ENCODE data around the gene SLC34A3.

SLC34A3 gene

DNA sequence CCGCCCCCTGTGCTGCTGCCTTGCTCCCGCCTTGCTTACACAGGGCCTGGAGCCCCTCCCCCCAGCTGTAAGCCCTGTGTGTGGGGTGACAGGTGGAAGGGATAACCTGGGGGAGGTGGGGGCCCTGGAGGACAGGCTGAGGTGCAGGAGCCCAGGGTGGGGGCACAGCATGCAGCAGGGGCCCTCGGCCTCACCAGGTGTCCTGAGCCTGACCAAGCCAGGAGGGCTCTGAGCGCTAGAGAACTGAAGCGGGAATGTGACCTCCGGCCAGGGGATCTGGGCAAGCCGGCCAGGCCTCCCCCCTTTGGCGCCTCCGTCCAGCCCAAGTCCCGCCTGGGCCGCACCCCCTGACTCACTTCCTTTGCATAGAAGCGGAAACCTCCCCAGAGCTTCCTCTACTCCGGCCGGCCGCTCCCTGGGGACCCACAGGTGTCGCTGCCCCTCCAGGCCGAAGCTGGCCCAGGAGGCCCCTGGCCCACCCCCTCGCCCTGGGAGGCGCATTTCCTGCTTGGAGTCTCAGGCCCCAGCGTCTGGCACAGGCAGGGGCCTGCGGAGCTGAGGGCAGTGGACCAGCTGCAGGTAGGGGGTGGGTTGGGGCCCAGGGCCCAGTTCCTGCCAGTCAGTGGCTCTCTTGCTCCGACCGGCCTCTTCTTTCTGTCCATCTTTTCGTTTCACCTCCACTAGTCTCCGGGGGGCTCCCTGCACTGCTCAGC lies 46.8 kb downstream of the SLC34A3 start, which contains the start of gene TOR4A:
TSS of gene TOR4A (plus strand) at position 398 of the 713 bp plus-strand sequence. CDS start 964 bp downstream, outside the sequence.
- Histone ChIP-seq H3K4me1 (ENCODE audit: control insufficient read depth, insufficient read depth, low read length) (peaks cover 19% of the 10 kb centered on the region), H3K27ac (ENCODE audit: low read depth, low read length) (peak within 1 kb of the TSS; percentile 91), H3K27me3 (ENCODE audit: control insufficient read depth, insufficient read depth, low read length) (peaks cover 20% of the 10 kb centered on the region), H3K4me3 (ENCODE audit: low read depth, low read length) (peak within 1 kb of the TSS; percentile 54), H3K36me3 (ENCODE audit: control insufficient read depth, insufficient read depth, low read length) (peaks cover 11% of the 10 kb centered on the region), H3K9ac (ENCODE audit: low read depth, low read length) (peak within 1 kb of the TSS; percentile 20; the same call in 1 of the 2 replicates), H3K9me3 (ENCODE audit: control insufficient read depth, insufficient read depth, low read length) (no peaks in the 10 kb centered on the region)

DNA sequence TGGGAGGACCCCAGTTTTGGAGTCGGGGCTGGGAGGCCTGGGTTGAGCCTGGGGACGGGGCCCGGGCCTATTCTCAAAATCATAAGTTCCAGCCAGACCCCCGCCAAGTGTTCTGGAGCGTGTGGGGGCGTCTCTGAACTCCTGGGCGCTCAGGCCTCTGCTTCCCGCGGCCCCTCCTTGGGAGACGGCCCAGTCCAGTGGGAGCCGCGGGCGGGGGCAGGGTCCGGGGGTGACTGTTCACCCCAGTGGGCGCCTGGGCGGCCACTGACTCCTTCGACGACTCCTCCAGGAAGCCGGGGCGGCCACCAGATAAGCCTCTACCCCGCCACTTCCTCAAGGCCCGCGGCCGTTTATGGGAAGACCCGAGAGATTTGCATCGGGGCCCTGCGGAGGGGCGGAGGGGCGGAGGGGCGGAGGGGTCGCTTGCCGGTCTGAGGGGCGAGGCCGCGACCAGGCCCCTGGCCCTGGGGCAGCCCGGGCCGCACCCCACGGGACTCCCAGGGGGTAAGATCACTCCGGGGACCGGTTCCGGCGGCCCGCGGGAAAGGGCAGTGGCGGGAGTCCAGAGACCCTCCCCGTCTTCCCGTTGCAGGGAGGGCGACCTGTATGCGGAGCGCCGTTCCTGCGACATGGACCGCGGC lies 47.5 kb downstream of the SLC34A3 start:
- Histone ChIP-seq H3K9ac (ENCODE audit: low read depth, low read length) (0 out of 2 replicates have a peak overlapping the region, but pooled peaks have one; percentile 20), H3K9me3 (ENCODE audit: control insufficient read depth, insufficient read depth, low read length) (no peaks in the 10 kb centered on the region), H3K4me3 (ENCODE audit: low read depth, low read length) (peak overlapping the region; percentile 54), H3K4me1 (ENCODE audit: control insufficient read depth, insufficient read depth, low read length) (peaks cover 19% of the 10 kb centered on the region), H3K36me3 (ENCODE audit: control insufficient read depth, insufficient read depth, low read length) (peaks cover 6% of the 10 kb centered on the region), H3K27me3 (ENCODE audit: control insufficient read depth, insufficient read depth, low read length) (peaks cover 20% of the 10 kb centered on the region), H3K27ac (ENCODE audit: low read depth, low read length) (peak overlapping the region; percentile 91)

DNA sequence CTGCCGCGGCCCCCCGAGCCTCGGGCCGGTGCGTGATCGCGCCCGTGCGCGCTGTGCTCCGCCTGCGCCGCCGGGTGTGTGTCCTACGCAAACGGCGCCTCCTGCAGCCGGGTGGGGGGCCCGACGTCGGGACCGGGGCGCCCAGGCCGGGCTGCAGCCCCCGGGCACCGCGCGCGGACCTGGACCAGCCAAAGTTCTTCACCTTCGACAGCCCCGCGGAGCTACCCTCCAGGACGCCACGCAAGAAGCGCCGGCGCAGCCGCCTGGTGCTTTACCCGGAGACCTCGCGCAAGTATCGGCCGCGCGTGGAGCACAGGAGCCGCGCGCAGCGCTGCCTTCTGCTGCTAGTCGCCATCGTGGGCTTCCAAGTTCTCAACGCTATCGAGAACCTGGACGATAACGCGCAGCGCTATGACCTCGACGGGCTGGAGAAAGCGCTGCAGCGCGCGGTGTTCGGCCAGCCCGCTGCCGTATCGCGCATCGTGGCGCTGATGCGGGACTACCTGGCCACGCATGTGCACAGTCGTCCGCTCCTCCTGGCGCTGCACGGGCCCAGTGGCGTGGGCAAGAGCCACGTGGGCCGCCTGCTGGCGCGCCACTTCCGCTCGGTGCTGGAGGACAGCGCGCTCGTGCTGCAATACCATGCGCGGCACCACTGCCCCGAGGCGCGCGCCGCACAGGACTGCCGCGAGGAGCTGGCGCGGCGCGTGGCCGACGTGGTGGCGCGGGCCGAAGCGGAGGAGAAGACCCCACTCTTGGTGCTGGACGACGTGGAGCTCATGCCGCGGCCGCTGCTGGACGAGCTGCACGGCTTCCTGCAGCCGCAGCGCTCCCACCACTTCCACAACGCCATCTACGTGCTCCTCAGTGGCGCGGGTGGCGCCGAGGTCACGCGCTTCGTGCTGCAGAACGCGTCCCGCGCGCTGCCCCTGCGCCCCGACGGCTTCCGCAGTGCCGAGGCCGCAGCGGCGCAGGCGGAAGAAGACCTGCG lies 48.3 kb downstream of the SLC34A3 start:
- H3K36me3 ChIP-seq (ENCODE audit: control insufficient read depth, insufficient read depth, low read length): peaks cover 2% of the 10 kb centered on the region; the same call in 1 of the 2 replicates
- H3K9ac ChIP-seq (ENCODE audit: low read depth, low read length): no peak overlapping the region
- H3K27ac ChIP-seq (ENCODE audit: low read depth, low read length): no peak overlapping the region
- peaks cover 19% of the 10 kb centered on the region for H3K4me1 ChIP-seq (ENCODE audit: control insufficient read depth, insufficient read depth, low read length)
- peak overlapping the region; percentile 54; the same call in 1 of the 2 replicates for H3K4me3 ChIP-seq (ENCODE audit: low read depth, low read length)
- no peaks in the 10 kb centered on the region for H3K9me3 ChIP-seq (ENCODE audit: control insufficient read depth, insufficient read depth, low read length)
- peaks cover 20% of the 10 kb centered on the region for H3K27me3 ChIP-seq (ENCODE audit: control insufficient read depth, insufficient read depth, low read length)

DNA sequence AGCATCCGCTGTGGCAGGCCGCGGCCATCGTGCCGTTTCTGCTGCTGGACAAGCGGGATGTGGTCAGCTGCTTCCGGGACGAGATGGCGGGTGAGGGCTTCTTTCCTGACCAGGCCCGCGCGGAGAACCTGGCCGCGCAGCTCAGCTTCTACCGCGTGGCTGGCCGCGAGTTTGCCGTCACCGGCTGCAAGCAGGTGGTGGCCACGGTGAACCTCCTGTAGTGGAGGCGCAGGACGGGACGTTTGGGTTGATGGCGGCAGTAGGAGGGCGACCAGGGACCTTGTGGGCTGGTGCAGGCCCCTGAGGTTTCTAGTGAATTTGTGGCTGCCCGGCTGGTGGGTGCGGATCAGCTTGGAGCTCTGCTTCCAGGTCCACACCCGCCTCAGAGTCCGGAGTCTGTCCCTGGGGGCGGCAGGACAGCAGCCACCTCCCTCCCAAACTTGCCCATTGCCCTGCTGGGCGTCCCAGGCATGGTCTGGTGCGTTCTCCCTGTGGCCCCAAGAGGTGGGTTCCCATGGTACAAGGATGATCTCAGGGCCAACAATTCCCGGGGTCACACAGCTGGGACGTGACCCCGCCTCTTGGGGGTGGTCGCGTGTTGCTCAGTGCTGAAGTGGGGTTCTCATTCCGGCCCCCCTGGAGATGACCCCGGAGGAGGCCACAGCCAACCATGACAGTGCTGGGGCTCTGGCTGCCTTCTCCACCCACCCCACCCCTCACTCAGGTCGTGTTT lies 49.2 kb downstream of the SLC34A3 start:
- H3K27ac ChIP-seq (ENCODE audit: low read depth, low read length): no peak overlapping the region
- H3K4me3 ChIP-seq (ENCODE audit: low read depth, low read length): no peak overlapping the region
- H3K4me1 ChIP-seq (ENCODE audit: control insufficient read depth, insufficient read depth, low read length): peaks cover 19% of the 10 kb centered on the region
- H3K36me3 ChIP-seq (ENCODE audit: control insufficient read depth, insufficient read depth, low read length): peaks cover 2% of the 10 kb centered on the region; the same call in 1 of the 2 replicates
- no peak overlapping the region for H3K9ac ChIP-seq (ENCODE audit: low read depth, low read length)
- peaks cover 20% of the 10 kb centered on the region for H3K27me3 ChIP-seq (ENCODE audit: control insufficient read depth, insufficient read depth, low read length)
- H3K9me3 ChIP-seq (ENCODE audit: control insufficient read depth, insufficient read depth, low read length): no peaks in the 10 kb centered on the region

DNA sequence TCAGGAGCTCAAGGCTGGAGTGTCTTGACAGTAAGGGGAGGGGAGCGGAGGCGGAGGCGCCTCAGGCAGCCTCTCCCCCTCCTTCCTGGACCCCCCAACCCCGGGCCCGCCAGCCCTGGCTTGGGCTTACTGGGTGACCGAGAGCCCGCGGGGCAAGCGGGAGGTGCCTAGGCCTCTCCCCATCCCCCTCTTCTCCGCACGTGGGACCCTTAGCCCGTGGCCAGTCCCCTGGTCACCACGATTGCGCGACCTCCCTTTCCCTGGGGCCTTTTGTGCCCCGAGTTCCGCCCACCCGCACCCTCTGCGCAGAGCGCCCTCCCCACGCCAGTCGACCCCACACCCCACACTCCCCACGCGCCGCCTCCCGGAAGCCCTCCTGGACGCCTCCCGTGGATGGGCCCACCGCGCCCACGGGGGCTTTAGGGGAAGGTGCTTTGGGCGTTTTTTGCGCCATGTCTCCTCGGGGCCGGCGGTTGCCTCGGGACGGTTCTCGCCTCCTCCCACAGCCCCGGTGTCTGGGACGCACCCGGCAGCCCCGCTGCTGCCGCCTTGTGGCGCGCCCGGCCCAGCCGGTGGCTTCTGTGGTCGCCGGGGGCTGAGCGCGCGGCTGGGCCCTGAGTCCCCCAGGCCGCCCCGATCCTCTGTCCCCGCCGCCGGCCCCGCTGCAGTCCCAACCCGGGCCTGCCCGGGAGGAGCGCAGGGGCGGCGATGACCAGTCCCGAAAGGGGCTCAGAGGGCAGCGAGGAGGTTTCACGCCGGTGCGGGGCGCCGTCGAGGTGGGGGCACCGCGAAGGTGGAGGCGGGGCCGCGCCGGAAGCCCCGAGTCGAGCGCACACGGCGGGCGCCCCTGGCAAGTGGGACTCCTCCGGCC lies 50.0 kb downstream of the SLC34A3 start:
- peaks cover 20% of the 10 kb centered on the region for H3K27me3 ChIP-seq (ENCODE audit: control insufficient read depth, insufficient read depth, low read length)
- no peak overlapping the region for H3K27ac ChIP-seq (ENCODE audit: low read depth, low read length)
- H3K36me3 ChIP-seq (ENCODE audit: control insufficient read depth, insufficient read depth, low read length): peaks cover 2% of the 10 kb centered on the region; the same call in 1 of the 2 replicates
- no peaks in the 10 kb centered on the region for H3K9me3 ChIP-seq (ENCODE audit: control insufficient read depth, insufficient read depth, low read length)
- H3K4me3 ChIP-seq (ENCODE audit: low read depth, low read length): peak overlapping the region; percentile 61
- peaks cover 19% of the 10 kb centered on the region for H3K4me1 ChIP-seq (ENCODE audit: control insufficient read depth, insufficient read depth, low read length)
- H3K9ac ChIP-seq (ENCODE audit: low read depth, low read length): no peak overlapping the region

DNA sequence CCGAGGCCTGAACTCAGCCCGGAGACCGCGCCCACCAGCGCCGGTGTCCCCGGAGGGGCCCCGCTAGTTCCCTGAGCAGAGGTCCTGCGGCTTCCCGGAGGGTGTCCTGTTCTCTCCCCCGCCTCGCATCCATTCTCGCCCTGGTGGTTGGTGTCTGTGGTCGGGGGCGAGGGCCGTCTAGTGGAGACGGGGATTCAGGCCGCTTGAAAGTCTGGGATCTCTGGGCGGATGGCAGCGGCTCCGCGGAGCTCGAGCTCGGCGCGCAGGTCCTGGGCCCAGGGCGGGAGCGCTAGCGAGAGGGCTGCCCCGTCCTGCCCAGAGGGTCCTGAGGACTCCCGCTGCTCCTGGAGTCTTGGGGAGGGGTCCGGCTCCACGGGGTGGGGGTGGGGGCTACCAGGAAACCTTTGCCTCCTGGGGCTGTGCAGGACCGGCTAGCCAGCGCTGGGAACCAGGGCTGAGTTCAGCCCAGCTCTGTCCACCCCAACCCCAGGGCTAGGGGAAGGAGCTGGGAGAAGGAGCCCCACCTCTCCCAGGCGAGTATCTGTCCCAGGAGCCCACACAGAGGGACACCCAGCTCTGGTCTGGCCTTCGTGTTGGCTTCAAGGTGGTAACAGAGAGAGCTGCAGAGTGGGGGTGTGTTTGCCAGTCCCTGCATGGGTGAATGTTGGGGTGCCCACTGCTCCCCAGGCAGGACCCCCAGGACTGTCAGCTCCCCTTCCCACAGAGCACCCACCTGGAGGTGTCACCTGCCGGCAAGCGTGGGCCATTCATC lies 50.8 kb downstream of the SLC34A3 start:
- Histone ChIP-seq H3K36me3 (ENCODE audit: control insufficient read depth, insufficient read depth, low read length) (peaks cover 2% of the 10 kb centered on the region; the same call in 1 of the 2 replicates), H3K4me3 (ENCODE audit: low read depth, low read length) (peak overlapping the region; percentile 61), H3K9me3 (ENCODE audit: control insufficient read depth, insufficient read depth, low read length) (no peaks in the 10 kb centered on the region), H3K27me3 (ENCODE audit: control insufficient read depth, insufficient read depth, low read length) (peaks cover 20% of the 10 kb centered on the region), H3K4me1 (ENCODE audit: control insufficient read depth, insufficient read depth, low read length) (peaks cover 13% of the 10 kb centered on the region), H3K9ac (ENCODE audit: low read depth, low read length) (no peak overlapping the region), H3K27ac (ENCODE audit: low read depth, low read length) (no peak overlapping the region)
